ENCODE data around the gene BRINP2.

The BRINP2 gene

DNA sequence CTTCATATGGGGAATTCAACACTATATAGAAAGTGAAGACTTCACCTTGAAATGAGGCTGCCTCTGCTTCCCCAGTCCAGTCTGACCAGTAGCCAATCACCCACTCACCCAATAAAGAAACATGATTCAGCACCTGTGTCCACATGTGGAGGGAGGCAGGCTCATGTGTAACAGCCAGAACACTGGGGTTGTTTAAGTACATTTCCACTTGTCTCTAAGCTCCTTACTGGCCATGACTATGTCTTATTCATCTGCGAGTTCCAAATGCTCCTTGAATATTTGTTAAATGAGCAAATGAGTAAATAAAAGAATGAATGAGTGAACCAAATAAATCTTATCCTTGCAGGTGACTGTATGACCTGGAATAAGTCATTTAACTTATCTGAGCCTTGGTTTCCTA, 100.1 kb downstream of the BRINP2 start:
- DNase-seq (ENCODE audit: low read depth in 4 of 4, low spot score in 1 of 4), result no peak

DNA sequence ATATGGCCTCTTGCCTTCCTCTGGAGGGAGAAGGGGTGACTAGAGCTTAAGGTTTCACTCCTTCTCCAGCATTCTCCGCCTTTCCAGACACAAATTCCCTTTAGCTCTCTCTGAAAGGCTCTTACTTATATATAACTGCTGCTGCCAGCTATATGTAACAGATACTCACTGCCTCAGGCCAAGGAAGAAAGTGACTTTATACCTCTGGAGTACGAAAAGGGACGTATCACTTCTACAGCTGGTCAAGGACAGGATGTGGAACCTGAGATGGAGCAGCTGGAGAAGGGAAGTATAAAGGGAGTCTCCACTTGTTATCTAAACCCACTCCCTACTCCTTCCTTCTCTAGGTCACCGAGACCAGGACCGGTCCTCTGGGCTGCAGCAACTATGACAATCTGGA, 102.4 kb downstream of the BRINP2 start:
- DNase-seq (ENCODE audit: low read depth in 4 of 4, low spot score in 1 of 4), result no peak

DNA sequence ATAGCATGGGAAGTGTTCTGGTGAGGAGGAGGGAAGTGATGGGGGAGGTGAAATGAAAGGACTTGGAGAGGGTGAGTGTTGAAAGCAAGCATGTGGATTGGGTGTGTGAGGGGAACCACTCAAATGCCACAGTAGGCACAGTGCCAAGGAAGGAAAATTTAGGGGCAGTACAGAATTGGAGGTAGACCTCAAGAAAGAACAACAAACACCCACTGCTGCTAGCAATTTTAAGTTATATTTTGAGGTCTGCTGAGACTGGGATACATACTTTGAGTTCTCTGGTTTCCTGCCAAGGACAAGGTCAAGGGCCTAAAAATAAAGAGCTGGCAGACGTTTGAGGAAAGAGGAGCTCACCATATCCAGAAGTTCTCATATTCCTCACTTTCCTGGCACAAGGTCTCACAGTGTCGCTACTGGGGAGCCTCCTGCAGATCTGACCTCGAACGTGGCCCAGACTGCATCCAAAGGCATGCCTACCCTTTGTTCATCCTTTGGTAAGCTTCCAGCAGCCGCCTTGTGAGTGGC, 104.0 kb downstream of the BRINP2 start:
- DNase-seq (ENCODE audit: low read depth in 4 of 4, low spot score in 1 of 4), result no peak

DNA sequence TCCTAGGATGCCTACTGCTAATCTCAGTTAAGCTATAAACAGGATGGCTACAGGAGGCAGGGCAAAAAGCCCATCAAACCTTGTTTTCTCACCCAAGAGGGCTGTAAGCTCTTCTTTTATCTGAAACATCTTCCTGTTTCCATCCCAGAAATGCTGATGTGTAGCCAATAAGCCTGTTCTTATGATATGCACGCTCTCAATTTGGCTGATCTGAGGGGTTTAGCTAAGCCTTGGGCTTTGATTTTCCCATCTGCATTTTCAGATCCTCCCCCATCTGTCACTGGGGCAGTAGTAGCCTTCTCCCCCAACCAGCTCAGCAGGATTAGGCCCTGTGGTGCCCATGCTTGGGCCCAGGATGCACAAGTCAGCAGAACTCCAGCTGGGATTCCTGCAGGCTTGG, 105.0 kb downstream of the BRINP2 start:
- no peak for DNase-seq (ENCODE audit: low read depth in 4 of 4, low spot score in 1 of 4)

DNA sequence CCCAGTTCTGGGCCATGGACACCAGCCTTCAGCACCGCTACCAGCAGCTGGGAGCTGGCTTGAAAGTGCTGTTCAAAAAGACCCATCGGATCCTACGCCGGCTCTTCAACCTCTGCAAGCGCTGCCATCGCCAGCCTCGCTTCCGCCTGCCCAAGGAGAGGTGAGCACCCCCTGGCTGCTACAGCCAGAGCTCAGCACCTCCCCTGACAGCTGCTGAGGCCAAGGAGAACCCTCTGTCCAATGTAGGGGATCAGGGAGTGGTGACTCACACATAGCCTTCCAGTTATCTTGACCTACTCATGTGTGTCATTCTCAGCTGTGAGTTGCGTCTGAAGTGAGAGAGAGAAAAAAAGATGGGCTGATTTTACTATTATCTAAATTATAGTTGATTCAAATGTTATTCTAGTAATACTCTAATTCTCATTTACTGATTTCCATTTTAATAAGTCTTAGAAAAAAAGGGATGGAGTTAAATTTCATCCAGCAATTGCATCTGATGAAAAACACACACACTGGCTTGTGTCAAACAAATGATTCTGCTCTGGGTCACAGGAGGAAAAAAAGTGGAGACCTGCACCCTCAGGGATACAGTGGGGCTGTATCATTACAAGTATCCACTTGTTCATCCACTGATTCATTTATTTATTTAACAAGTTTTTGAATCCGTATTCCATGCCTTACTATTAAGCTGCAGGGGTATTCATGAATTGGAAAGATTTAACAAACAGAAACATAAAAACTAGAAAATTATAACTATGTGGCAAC, 108.0 kb downstream of the BRINP2 start:
- no peak for DNase-seq (ENCODE audit: low read depth in 4 of 4, low spot score in 1 of 4)

DNA sequence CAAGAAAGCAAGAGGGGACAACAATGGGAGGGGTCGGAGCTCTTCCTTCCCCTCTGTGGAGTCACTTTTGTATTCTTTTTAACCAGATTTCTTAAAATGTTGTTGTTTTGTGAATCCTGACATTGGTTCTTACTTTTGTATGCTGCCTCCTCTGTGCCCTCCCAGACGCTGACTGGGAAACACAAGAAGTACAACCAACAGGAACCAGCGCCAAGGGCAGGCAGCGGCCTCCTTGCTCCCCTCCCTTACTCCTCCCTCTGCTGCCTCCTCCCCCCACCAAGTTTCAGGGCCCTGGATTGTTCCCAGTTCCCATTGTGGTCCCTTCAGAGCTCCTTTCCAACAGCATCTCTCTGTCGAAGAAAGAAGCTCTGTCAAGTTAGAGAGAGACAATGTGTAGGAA, 111.1 kb downstream of the BRINP2 start:
- no peak for DNase-seq (ENCODE audit: low read depth in 4 of 4, low spot score in 1 of 4)

DNA sequence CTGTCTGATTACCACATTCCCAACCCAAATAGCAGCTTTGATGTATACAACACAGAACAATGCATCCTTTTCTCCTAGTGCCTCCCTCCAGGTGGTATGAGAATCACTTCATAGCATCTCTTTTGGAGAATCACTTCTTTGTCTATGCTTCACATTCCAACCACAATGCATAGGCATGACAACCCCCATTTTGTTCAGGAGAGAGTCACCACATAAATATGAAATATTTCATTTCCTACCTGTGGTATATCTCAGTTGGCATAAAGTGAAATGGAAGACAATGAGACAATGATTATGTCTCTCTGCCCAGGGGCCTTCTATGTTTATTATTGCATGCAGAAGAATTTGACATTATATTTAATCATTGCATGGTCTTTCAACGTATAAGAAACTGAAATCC, 112.2 kb downstream of the BRINP2 start:
- no peak for DNase-seq (ENCODE audit: low read depth in 4 of 4, low spot score in 1 of 4)

DNA sequence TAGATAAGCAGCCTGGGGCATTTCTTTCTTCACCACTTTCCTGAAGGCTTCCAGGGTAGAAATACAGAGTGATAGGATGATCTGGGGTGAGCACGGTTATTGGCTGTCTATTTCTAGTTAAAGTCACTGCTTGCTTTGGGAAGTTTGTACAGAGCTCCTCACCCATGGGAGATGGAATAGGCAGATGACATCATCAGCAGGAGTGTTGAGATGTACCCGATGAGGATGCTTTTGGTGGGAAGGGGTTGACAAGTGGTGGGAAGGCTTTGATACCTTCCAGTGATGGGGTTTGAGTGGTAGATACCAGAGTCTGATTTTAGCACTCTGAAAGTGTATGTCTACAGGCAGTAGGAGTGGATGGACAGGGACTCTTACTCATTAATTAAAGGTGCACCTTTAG, 112.6 kb downstream of the BRINP2 start:
- DNase-seq (ENCODE audit: low read depth in 4 of 4, low spot score in 1 of 4), result no peak

DNA sequence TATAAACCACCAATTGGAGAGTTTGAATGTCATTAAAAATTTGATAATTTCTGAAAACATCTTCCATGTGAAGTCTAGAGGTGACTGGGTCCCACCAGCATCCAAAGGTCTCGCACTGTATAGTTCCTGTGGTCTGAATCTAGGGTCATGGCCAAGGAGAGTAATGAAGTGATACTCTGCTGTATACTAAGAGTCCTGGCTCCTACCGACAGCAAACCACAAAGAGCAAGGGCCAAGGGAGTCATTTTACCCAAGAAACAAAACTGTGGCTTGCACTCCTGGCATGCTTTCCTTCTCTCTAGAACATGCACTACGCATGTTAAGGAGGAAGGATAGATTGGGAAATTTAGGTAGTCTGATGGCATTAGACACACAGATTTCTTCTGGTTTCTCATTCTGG, 115.6 kb downstream of the BRINP2 start:
- no peak for DNase-seq (ENCODE audit: low read depth in 4 of 4, low spot score in 1 of 4)

DNA sequence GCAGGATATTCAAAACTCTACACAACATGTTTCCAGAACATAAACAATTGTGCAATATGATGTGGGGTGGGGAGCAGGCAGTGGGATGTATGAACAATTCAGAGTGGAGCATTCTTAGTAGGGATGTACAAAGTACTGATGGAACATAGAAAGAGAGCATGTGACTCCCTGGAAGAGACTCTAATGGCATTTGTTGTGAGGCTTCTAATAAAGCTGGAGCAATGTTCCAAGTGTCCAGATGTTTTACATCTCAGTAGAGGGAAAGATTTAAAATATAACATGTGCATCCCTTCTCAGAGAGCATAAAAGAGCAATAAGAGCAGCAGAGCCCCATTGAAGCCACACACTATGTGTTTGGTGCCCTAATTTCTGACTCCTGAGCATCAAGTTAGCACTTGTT, 116.5 kb downstream of the BRINP2 start:
- no peak for DNase-seq (ENCODE audit: low read depth in 4 of 4, low spot score in 1 of 4)

DNA sequence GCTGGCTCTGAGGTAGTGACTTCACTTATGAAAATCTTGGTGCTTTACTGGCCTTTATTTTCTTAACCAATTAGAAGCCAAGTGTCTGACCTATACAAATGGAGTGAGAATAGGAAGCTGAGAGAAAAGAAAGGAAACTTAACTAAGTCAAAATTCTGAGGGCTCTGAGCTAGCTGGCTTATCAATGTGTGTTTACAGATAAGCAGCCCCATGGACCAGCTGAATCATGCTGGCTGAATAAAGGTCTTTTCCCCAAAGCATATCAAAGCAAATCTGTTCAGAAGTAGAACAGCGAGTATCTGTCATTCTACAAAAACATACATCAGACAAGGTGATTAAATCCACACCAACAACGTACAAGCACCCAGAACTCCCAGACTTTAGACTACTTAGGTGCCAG, 117.2 kb downstream of the BRINP2 start:
- no peak for DNase-seq (ENCODE audit: low read depth in 4 of 4, low spot score in 1 of 4)

DNA sequence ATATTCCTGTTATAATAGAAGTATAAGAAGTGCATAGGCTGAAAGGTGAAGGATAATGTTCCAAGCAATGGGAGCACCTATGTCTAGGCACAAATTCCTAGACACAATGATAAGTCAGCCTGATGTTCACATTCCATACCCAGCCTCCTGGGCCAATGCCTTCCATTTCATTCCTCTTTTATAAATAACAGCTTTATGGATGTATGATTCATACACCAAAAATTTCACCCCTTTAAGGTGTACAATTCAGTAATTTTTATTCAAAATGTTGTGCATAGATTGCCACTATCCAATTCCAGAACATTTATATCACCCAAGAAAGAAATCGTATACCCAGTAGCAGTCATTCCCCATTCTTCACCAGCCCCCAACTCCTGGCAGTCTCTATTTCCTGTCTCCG, 118.8 kb downstream of the BRINP2 start:
- DNase-seq (ENCODE audit: low read depth in 4 of 4, low spot score in 1 of 4), result no peak

DNA sequence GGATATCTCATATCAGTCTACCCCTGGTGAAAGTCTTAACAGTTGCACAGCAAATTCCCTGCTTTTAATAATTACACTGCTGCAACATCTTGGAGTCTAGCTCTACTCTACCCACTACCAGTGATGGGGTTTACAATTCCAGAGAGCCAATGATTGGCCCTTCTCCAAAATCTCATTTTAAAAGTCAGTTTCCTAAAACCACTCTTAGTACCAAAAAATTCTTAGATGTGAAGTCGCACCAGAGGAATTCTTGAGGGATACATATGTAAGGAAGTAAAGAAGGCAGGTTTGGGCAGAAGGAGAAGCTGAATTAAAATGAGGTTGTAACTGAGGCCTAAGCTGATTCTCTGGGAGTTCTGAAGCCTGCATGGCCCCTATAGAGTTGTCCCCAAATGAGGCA, 129.7 kb downstream of the BRINP2 start:
- DNase-seq (ENCODE audit: low read depth in 4 of 4, low spot score in 1 of 4), result no peak

DNA sequence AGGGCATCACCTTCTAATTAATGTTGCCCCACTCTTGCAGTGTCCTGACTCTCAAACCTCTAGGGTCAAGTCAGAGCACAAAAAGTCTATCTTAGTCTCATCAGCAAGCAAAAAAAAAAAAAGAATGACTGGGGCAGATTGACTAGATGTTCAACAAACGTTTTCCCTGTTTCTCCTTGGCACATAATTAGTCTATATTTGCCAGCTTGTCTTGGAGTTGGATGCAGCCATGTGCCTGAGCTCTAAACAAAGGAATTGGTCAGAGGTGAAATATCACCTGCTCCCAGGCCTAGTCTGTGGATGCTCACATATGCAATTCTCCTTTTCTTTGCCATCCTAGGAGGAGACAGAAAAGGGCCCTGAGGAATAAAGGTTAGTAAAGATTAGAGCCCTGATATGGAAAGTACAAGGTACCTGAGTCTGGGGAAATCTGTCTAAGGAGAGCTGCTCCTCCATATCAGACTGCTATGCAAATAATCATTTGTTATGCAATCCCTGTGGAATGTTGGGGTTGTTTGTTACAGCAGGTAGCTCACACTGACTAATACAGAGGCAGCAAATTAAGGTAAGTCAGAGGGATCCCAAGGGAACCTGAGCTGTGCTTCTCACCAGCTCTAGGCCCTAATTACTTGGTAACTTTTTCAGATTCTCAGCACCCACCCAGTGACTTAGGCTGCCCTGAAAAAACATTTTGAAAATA, 130.8 kb downstream of the BRINP2 start:
- DNase-seq (ENCODE audit: low read depth in 4 of 4, low spot score in 1 of 4), result no peak

DNA sequence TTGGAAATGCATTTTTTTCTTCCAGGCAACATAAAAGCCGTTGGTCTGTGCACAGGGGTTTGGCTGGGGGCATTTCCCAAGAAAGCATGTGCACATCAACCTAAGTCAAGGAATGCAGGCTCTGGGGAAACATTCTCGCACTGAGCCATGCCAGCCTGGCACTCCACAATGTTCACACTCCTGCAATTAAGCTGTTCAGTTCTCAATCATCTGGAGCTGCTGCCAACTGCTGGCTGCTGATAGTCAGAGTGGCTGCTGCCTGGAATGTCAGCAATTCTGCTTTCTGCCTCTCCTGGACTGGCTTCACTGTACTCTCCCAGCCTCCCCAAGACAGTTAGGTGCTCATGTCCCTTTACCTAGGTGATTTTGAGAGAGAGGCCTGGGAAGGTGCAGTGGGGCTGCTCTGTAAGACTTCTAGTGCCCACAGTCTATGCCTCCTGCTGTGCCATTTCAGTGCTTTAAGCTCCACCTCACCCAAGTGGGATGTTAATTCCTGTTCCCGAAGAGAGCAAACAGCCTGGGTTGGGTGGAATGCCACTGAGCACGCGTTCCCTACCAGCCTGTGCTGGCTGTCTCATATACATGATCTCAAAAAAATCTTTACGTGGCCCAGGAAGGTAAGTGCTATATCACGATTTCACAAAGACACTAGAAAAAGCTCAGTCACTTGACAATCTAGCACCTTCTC, 131.7 kb downstream of the BRINP2 start:
- no peak for DNase-seq (ENCODE audit: low read depth in 4 of 4, low spot score in 1 of 4)

DNA sequence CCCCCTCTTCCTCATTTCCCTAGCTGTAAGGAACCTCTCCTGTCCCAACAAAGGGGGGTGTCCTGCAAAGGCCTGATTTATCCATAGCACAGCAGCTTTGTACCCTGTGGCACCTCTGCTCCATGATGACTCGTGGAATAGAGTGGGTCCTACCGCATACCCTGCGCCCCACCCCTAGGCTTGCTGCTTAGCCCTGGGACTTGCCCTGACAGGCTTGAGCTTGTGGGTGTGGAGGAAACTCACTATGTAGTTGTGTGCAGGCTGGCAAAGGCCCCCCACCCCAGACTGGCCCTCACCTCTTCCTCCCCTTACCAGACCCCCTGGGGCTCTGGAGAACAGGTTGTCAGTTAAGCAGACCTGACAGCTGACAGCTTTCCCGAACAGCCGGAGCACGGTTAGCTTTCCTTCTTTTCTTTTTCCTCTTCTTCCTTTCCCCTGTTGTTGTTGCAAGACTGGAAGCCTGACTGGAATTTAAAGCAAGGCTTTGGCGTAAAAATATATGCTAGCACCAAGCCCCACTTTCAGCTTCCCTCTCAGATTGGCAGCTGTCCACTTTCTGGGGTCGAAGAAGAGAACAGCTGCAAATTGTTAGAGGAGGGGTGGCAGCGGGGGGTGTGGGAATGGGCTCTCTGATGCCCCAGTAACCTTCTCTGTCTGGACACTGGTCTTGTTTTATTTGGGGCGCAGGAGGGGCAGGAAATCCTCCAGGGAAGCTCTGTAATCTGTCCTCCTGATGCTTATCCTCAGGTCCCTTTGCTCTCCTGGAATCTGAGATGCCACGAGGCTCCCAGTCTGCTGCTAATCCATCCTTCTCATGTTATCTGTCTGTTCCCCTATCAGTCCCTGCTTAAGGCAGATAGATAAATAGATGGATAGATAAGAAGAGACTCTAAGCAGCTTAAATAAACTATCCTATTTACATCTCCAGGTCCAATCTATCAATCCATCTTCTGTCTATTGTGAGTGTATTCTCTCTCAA, 134.6 kb downstream of the BRINP2 start:
- DNase-seq (ENCODE audit: low read depth in 4 of 4, low spot score in 1 of 4), result no peak

DNA sequence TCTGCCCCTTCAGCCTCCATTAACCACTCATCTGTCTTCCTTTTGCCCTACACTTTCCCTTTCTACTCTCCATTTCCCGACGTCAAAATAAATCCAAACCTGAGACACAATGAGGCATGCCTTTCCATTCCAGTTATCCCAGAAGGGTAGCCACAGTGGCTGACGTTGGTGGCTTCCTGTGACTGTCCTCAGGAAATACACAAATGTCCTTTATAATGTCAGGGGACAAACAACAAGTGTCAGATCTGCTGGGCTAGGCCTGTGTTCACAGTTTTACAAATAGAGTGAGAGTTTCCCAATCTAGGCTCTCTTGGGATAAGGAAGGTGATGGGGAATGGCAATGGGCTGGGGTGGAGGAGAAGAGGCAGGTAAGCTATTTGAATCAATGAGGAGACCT, 135.3 kb downstream of the BRINP2 start:
- no peak for DNase-seq (ENCODE audit: low read depth in 4 of 4, low spot score in 1 of 4)

DNA sequence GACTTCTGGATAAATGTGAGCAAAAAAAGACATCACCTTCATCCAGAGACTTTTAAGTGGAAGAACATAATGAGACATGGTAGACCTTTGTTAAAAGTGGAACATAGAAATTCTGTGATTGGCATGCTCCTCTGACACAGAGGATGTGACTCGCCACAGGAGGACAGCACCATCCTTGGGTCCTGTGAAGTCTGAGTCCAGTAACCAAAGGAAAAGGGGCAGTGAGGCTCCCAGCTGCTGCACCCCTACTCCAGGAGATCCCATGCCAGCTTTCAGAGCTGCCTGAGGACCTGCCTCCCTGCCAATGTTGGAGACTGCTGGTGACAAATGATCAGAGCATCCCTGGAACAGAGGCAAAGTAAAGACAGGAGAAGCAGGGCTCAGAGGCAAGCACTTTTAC, 136.2 kb downstream of the BRINP2 start:
- DNase-seq (ENCODE audit: low read depth in 4 of 4, low spot score in 1 of 4), result no peak

DNA sequence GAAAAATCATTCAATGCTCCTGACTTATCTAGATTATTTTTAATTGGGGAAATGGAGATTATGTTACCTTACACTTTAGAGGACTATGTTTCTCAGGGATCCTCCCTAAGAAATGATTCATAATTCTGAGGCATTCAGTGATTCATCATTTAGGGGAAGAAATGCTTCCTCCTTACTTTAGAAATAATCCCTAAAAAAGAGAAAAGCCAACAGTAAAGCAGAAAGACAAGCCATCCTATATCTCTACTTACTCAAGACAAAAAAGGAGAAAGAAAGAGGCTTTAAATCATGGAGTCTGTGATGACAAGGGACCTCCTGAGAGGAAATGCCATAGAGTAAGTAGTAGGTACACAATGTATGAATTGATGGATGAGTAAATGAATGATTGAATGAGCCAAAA, 137.0 kb downstream of the BRINP2 start:
- no peak for DNase-seq (ENCODE audit: low read depth in 4 of 4, low spot score in 1 of 4)

DNA sequence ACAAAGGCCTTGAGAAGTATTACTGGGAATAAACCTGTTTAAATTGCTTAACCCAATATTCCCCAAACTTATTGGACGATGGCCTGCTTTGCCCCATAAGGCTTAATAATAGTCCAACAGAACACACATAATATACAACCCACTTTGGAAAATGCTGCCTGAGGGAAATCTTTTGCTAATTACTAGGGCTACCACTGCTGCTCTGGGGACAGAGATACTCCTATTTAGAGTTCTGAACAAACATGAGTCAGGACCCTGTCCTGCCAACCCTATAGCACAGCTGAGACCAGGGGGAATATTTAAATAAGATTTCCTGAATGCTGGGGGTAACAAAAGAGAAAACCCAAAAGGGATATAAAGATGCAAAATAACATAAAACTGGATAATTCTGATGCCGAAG, 139.1 kb downstream of the BRINP2 start:
- DNase-seq (ENCODE audit: low read depth in 4 of 4, low spot score in 1 of 4), result no peak

DNA sequence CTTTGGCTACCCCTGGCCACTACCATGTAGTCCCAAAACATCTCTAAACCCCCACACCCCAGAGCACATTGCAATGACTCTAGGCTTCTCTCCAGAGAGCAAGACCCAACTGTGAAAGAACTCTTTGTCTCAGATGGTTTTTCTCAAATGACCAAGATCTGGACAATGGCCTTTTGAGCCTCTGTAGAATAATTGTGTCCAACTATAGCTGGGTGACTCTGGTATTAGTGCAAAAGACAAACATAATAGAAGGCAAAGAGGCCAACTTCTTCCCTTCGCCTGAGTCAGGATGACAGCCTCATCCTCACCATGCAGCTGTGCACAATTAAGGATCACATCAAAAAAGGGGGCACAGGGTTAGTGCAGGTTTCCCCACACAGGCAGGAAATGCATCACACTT, 139.6 kb downstream of the BRINP2 start:
- no peak for DNase-seq (ENCODE audit: low read depth in 4 of 4, low spot score in 1 of 4)
